K562 (cell line): ENCODE data around the gene LYPLA2. TPM values are rescaled to one million over a fixed set of nuclear protein-coding genes. Genes with fewer than 3 reads are reported as not detected.
A peak's percentile ranks its signal among the peaks of the same experiment; 100 is the strongest.

Experiments
- CBFA2T2 ChIP-seq: fragments of 450-650 bp; conservative IDR thresholded peaks from 2 replicates; pipeline ENCODE4 v1.6.1; 2017; ENCODE audit warnings: mild to moderate bottlenecking
- CEBPG ChIP-seq, 3 experiments: fragments of 200-800 bp in 1 of 3; sonication (Bioruptor generic) in 1 of 3; sonication (generic) in 1 of 3; formaldehyde crosslinking in 1 of 3; IDR thresholded peaks in 2 of 3; conservative IDR thresholded peaks in 1 of 3; 2 replicates each; pipeline versions ENCODE4 v1.6.1 to v1.8.0; 2016 to 2022; ENCODE audit warnings: missing compliant biosample characterization in 2 of 3, missing genetic modification characterization in 2 of 3, mild to moderate bottlenecking in 1 of 3, missing genetic modification reagents in 1 of 3
- NCOA6 ChIP-seq: fragments of 450-650 bp; IDR thresholded peaks from 2 replicates; pipeline ENCODE4 v1.6.1; 2017; ENCODE audit warnings: mild to moderate bottlenecking
- NFE2L1 ChIP-seq: fragments of 450-650 bp; IDR thresholded peaks from 2 replicates; pipeline ENCODE4 v1.6.1; 2016; ENCODE audit warnings: missing genetic modification characterization, low read depth, mild to moderate bottlenecking, missing compliant biosample characterization, moderate library complexity, borderline replicate concordance
- PRMT5 ChIP-seq: sonication (generic); formaldehyde crosslinking; IDR thresholded peaks from 2 replicates; pipeline ENCODE4 v1.5.0; 2020; ENCODE audit warnings: missing genetic modification reagents
- SMC3 ChIP-seq: conservative IDR thresholded peaks from 2 replicates; pipeline ENCODE4 v1.6.1; 2011; ENCODE audit warnings: low read depth, low read length, improper control_type of control experiment; ENCODE audit not compliant: insufficient read depth
- SRSF1 ChIP-seq: fragments of 200-400 bp; formaldehyde crosslinking; IDR thresholded peaks from 2 replicates; pipeline ENCODE4 v1.6.1; 2017; ENCODE audit warnings: mild to moderate bottlenecking, low read depth, low read length, moderate library complexity
- TCFL5 ChIP-seq: fragments of 250-450 bp; sonication (Bioruptor Pico); conservative IDR thresholded peaks from 2 replicates; pipeline ENCODE4 v1.6.1; 2021; ENCODE audit warnings: mild to moderate bottlenecking, moderate library complexity, matching md5 sums
- TGIF2 ChIP-seq: sonication (generic); formaldehyde crosslinking; IDR thresholded peaks from 2 replicates; pipeline ENCODE4 v1.8.1; 2022; ENCODE audit warnings: mild to moderate bottlenecking, missing genetic modification reagents, moderate library complexity
- WHSC1 ChIP-seq: IDR thresholded peaks from one replicate; pipeline ENCODE4 v1.6.1; 2012; ENCODE audit warnings: low read length, control low read depth, inconsistent platforms
- ZNF232 ChIP-seq: sonication (generic); formaldehyde crosslinking; IDR thresholded peaks from 2 replicates; pipeline ENCODE4 v1.8.0; 2022; ENCODE audit warnings: mild to moderate bottlenecking, missing genetic modification reagents
- ZNF316 ChIP-seq: fragments of 450-650 bp; IDR thresholded peaks from 2 replicates; pipeline ENCODE4 v1.6.1; 2016
- polyA plus RNA-seq, 8 experiments: library from polyadenylated mRNA; depleted of rRNA in 4 of 8; stranded (reverse) in 5 of 8; unstranded in 3 of 8; fragments of >200 nt; fragmentation: Nextera tagmentation in 2 of 8; fragmentation: Illumina TruSeq in 1 of 8; extraction: Ambion mirVana in 2 of 8; extraction: Trizol in 1 of 8; gene quantifications; 2 replicates each; pipeline versions ENCODE4 v1.2.1 to v1.2.3, GENCODE V29; 2011 to 2014; ENCODE audit warnings: inconsistent platforms in 1 of 8, missing spikeins in 1 of 8
- total RNA-seq, 7 experiments: library from RNA; depleted of rRNA in 6 of 7; stranded (reverse); fragments of >200 nt in 6 of 7; fragmentation: Illumina TruSeq in 2 of 7; extraction: Trizol in 2 of 7; gene quantifications; 2 replicates each; pipeline versions ENCODE4 v1.2.1 to v1.2.3, GENCODE V29; 2011 to 2021; ENCODE audit warnings: low replicate concordance in 1 of 7
- TF ChIP-seq, protein P1 (sequence below): sonication (generic); formaldehyde crosslinking; IDR thresholded peaks from 2 replicates; pipeline ENCODE4 v1.5.0; 2020; ENCODE audit warnings: missing genetic modification reagents
- TF ChIP-seq, protein P2 (sequence below): fragments of 150-350 bp; conservative IDR thresholded peaks from 2 replicates; pipeline ENCODE4 v1.6.1; 2014; ENCODE audit warnings: low read length
- TF ChIP-seq, protein P3 (sequence below): IDR thresholded peaks from 2 replicates; pipeline ENCODE4 v1.6.1; 2011; ENCODE audit not compliant: insufficient read length; ENCODE audit errors: extremely low read depth
- TF ChIP-seq, protein P4 (sequence below): sonication (generic); formaldehyde crosslinking; IDR thresholded peaks from 2 replicates; pipeline ENCODE4 v1.8.1; 2022; ENCODE audit warnings: missing genetic modification reagents
- TF ChIP-seq, protein P5 (sequence below): conservative IDR thresholded peaks from 2 replicates; pipeline ENCODE4 v1.6.1; 2011; ENCODE audit warnings: low read depth, mild to moderate bottlenecking, low read length; ENCODE audit not compliant: control insufficient read depth
- TF ChIP-seq, protein P6 (sequence below): sonication (generic); formaldehyde crosslinking; IDR thresholded peaks from 2 replicates; pipeline ENCODE4 v1.8.1; 2023; ENCODE audit warnings: mild to moderate bottlenecking, missing genetic modification reagents, moderate library complexity

LYPLA2 gene
- total and polyA plus RNA-seq, 9 of the 15 experiments (the other 6 are each of a cell fraction or from before 2014, with no cell fraction given) = 3.9 to 128 (median 60.1) TPM

DNA sequence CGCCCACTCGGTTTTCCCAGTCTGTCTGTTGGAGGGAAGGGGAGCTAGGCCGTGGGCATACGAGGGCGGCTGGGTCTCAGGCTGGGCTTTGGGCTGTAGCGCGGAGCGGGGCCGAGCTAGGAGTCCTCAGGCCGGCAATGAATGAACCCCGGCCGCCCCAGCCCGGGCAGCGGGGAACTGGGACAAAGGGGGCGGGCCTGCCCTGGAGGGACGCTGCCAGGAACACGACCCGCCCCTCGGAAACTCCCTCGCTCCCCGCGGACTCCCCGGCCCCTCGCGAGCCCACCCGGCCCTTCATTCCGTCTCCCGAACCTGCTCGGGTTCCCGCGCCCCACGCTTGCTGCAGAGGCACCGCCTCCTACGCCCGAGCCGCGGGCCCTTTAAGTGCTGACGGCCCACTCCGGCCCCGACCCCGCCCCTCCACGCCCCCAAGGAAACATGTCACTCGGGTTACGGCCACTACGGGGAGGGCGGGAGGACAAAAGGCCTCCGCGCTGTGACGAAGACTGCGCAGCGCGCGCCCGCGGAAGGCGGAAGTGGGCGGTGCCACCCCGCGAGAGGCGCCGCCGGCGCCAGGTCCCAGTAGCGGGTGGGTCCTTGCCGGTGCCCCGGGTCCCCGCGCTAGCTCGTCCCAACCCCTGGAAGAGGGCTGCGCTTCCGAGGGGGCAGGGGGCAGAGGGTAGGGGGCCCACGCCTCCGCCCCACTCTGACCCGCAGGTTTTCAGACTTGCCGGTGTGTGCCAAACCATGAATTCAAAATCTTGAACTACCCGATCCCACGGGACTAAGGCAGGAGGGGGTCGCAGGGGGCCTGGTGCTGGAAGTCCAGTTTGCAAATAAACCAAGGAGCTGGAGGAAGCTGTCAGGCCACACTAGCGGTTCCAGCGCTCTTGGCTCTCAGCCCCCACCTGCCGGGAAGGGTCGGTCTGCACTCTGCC, 9.7 kb downstream of the LYPLA2 start, which contains the start of gene GALE (continued):
- TF ChIP-seq, protein P1, sequence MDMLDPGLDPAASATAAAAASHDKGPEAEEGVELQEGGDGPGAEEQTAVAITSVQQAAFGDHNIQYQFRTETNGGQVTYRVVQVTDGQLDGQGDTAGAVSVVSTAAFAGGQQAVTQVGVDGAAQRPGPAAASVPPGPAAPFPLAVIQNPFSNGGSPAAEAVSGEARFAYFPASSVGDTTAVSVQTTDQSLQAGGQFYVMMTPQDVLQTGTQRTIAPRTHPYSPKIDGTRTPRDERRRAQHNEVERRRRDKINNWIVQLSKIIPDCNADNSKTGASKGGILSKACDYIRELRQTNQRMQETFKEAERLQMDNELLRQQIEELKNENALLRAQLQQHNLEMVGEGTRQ (CRISPR knock-in tag) = no peak
- no peak for TF ChIP-seq NCOA6
- no peak for TF ChIP-seq CBFA2T2
- no peak for TF ChIP-seq NFE2L1 (tag)
- TF ChIP-seq, protein P2, sequence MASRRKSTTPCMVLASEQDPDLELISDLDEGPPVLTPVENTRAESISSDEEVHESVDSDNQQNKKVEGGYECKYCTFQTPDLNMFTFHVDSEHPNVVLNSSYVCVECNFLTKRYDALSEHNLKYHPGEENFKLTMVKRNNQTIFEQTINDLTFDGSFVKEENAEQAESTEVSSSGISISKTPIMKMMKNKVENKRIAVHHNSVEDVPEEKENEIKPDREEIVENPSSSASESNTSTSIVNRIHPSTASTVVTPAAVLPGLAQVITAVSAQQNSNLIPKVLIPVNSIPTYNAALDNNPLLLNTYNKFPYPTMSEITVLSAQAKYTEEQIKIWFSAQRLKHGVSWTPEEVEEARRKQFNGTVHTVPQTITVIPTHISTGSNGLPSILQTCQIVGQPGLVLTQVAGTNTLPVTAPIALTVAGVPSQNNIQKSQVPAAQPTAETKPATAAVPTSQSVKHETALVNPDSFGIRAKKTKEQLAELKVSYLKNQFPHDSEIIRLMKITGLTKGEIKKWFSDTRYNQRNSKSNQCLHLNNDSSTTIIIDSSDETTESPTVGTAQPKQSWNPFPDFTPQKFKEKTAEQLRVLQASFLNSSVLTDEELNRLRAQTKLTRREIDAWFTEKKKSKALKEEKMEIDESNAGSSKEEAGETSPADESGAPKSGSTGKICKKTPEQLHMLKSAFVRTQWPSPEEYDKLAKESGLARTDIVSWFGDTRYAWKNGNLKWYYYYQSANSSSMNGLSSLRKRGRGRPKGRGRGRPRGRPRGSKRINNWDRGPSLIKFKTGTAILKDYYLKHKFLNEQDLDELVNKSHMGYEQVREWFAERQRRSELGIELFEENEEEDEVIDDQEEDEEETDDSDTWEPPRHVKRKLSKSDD = no peak
- TF ChIP-seq SMC3 = no peak; the same call in 1 of the 2 replicates
- no peak for TF ChIP-seq WHSC1
- no peak for TF ChIP-seq SRSF1
- no peak for TF ChIP-seq PRMT5 (CRISPR knock-in tag)
- TF ChIP-seq, protein P3, sequence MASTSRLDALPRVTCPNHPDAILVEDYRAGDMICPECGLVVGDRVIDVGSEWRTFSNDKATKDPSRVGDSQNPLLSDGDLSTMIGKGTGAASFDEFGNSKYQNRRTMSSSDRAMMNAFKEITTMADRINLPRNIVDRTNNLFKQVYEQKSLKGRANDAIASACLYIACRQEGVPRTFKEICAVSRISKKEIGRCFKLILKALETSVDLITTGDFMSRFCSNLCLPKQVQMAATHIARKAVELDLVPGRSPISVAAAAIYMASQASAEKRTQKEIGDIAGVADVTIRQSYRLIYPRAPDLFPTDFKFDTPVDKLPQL = no peak
- TF ChIP-seq, protein P4, sequence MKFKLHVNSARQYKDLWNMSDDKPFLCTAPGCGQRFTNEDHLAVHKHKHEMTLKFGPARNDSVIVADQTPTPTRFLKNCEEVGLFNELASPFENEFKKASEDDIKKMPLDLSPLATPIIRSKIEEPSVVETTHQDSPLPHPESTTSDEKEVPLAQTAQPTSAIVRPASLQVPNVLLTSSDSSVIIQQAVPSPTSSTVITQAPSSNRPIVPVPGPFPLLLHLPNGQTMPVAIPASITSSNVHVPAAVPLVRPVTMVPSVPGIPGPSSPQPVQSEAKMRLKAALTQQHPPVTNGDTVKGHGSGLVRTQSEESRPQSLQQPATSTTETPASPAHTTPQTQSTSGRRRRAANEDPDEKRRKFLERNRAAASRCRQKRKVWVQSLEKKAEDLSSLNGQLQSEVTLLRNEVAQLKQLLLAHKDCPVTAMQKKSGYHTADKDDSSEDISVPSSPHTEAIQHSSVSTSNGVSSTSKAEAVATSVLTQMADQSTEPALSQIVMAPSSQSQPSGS (CRISPR knock-in tag) = no peak
- TF ChIP-seq, protein P5, sequence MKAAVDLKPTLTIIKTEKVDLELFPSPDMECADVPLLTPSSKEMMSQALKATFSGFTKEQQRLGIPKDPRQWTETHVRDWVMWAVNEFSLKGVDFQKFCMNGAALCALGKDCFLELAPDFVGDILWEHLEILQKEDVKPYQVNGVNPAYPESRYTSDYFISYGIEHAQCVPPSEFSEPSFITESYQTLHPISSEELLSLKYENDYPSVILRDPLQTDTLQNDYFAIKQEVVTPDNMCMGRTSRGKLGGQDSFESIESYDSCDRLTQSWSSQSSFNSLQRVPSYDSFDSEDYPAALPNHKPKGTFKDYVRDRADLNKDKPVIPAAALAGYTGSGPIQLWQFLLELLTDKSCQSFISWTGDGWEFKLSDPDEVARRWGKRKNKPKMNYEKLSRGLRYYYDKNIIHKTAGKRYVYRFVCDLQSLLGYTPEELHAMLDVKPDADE = peak; percentile 81; the same call in 1 of the 2 replicates
- TF ChIP-seq TCFL5 (CRISPR knock-in tag) = no peak
- TF ChIP-seq TGIF2 (CRISPR knock-in tag) = no peak
- no peak for TF ChIP-seq ZNF316
- no peak for TF ChIP-seq CEBPG (CRISPR knock-in tag; IDR thresholded peaks at IDR 0.05)
- no peak for TF ChIP-seq CEBPG (tag; conservative IDR thresholded peaks at IDR 0.05 in 1 of 2, IDR thresholded peaks at IDR 0.05 in 1 of 2)
- TF ChIP-seq ZNF232 (CRISPR knock-in tag) = peak; percentile 86; the same call in 1 of the 2 replicates
- TF ChIP-seq, protein P6, sequence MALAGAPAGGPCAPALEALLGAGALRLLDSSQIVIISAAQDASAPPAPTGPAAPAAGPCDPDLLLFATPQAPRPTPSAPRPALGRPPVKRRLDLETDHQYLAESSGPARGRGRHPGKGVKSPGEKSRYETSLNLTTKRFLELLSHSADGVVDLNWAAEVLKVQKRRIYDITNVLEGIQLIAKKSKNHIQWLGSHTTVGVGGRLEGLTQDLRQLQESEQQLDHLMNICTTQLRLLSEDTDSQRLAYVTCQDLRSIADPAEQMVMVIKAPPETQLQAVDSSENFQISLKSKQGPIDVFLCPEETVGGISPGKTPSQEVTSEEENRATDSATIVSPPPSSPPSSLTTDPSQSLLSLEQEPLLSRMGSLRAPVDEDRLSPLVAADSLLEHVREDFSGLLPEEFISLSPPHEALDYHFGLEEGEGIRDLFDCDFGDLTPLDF = peak; percentile 48; the same call in 1 of the 2 replicates
